ENCODE measurements around the gene LPAR3. TPM values are rescaled to one million over a fixed set of nuclear protein-coding genes. Genes with fewer than 3 reads are reported as not detected.

Gene LPAR3
- total RNA-seq, 1 experiment from 2014 or later, result not detected

- CTCF ChIA-PET, result no interaction called here
- POLR2A ChIA-PET (ENCODE audit: unreplicated experiment), result no interaction called here
- intact Hi-C loops (cut with micrococcal nuclease; ENCODE audit: unreplicated experiment), result loop anchor here (5.0 kb wide), 4 partner anchors 168 to 862 kb away; partner anchors contain the start of gene PRKACB
These were observed 123.4 kb downstream of the LPAR3 start for GRCh38 chr1:84769636-84770035.

GRCh38 chr1:84768634-84769033 is 124.4 kb downstream of the LPAR3 start:
- no peak overlapping the region for H2AFZ ChIP-seq
- H3K4me2 ChIP-seq, result no peak overlapping the region
- no TSS peak for BruUV-seq (replicated peaks)
- H3K9me2 ChIP-seq (ENCODE audit: insufficient read depth), result no peaks in the 10 kb centered on the region
- H3K4me3 ChIP-seq, result no peak overlapping the region
- H3K9me3 ChIP-seq (ENCODE audit: insufficient read depth, low read depth), result no peaks in the 10 kb centered on the region
- no peak for DNase-seq
- H3K27ac ChIP-seq, result no peak overlapping the region
- no peaks in the 10 kb centered on the region for H3K36me3 ChIP-seq (ENCODE audit: low read depth)
- no peaks in the 10 kb centered on the region for H3K79me2 ChIP-seq (ENCODE audit: low read depth)
- CTCF ChIA-PET, result interaction anchor here (0.6 kb wide), 1 partner anchor 408 kb away, joined by 3 read pairs; no protein-coding TSS in a partner anchor
- no peaks in the 10 kb centered on the region for H3K27me3 ChIP-seq (ENCODE audit: insufficient read depth, low read depth)
- H4K20me1 ChIP-seq (ENCODE audit: insufficient read depth), result no peaks in the 10 kb centered on the region
- no peaks in the 10 kb centered on the region for H3F3A ChIP-seq (ENCODE audit: insufficient read depth, low read depth)
- POLR2A ChIA-PET (ENCODE audit: unreplicated experiment), result no interaction called here
- H3K4me1 ChIP-seq (replicated peaks; ENCODE audit: insufficient read depth), result no peaks in the 10 kb centered on the region
- intact Hi-C loops (cut with micrococcal nuclease; ENCODE audit: unreplicated experiment), result no loop called here
- TF ChIP-seq EZH2 (IDR thresholded peaks at IDR 0.05; ENCODE audit: low read depth), result no peak
- no peak for TF ChIP-seq CTCF (conservative IDR thresholded peaks at IDR 0.05)

More at GRCh38 chr1:84769636-84770035, 123.4 kb downstream of the LPAR3 start:
- no TSS peak for BruUV-seq (replicated peaks)
- Histone ChIP-seq H3K36me3 (ENCODE audit: low read depth) (no peaks in the 10 kb centered on the region), H3K4me3 (no peak overlapping the region), H3K27ac (no peak overlapping the region), H3K27me3 (ENCODE audit: insufficient read depth, low read depth) (no peaks in the 10 kb centered on the region), H3K4me2 (no peak overlapping the region), H3F3A (ENCODE audit: insufficient read depth, low read depth) (no peaks in the 10 kb centered on the region), H3K9me2 (ENCODE audit: insufficient read depth) (no peaks in the 10 kb centered on the region), H4K20me1 (ENCODE audit: insufficient read depth) (no peaks in the 10 kb centered on the region), H3K4me1 (replicated peaks; ENCODE audit: insufficient read depth) (no peaks in the 10 kb centered on the region), H2AFZ (no peak overlapping the region), H3K79me2 (ENCODE audit: low read depth) (no peaks in the 10 kb centered on the region), H3K9me3 (ENCODE audit: insufficient read depth, low read depth) (no peaks in the 10 kb centered on the region)
- no peak for DNase-seq
- TF ChIP-seq EZH2 (IDR thresholded peaks at IDR 0.05; ENCODE audit: low read depth), result no peak
- no peak for TF ChIP-seq CTCF (conservative IDR thresholded peaks at IDR 0.05)

GRCh38 chr1:84763912-84764680 is 128.9 kb downstream of the LPAR3 start:
- H3K9me2 ChIP-seq (ENCODE audit: insufficient read depth), result no peaks in the 10 kb centered on the region
- TF ChIP-seq EZH2 (IDR thresholded peaks at IDR 0.05; ENCODE audit: low read depth) (no peak), CTCF (conservative IDR thresholded peaks at IDR 0.05) (no peak)
- POLR2A ChIA-PET (ENCODE audit: unreplicated experiment), result no interaction called here
- no peak overlapping the region for H3K4me3 ChIP-seq
- no peak overlapping the region for H2AFZ ChIP-seq
- no peaks in the 10 kb centered on the region for H3K27me3 ChIP-seq (ENCODE audit: insufficient read depth, low read depth)
- no TSS peak for BruUV-seq (replicated peaks)
- no peak overlapping the region for H3K27ac ChIP-seq
- no peak overlapping the region for H3K4me2 ChIP-seq
- no peaks in the 10 kb centered on the region for H3K4me1 ChIP-seq (replicated peaks; ENCODE audit: insufficient read depth)
- intact Hi-C loops (cut with micrococcal nuclease; ENCODE audit: unreplicated experiment), result no loop called here
- CTCF ChIA-PET, result no interaction called here
- H3K9me3 ChIP-seq (ENCODE audit: insufficient read depth, low read depth), result no peaks in the 10 kb centered on the region
- H3F3A ChIP-seq (ENCODE audit: insufficient read depth, low read depth), result no peaks in the 10 kb centered on the region
- no peak for DNase-seq
- no peaks in the 10 kb centered on the region for H4K20me1 ChIP-seq (ENCODE audit: insufficient read depth)
- no peaks in the 10 kb centered on the region for H3K36me3 ChIP-seq (ENCODE audit: low read depth)
- H3K79me2 ChIP-seq (ENCODE audit: low read depth), result no peaks in the 10 kb centered on the region

Measured in PC-9 (cell line).